Ovary (tissue), 3 donors: Measurements from ENCODE around the gene SLC12A5.

Experiments used
- CTCF ChIP-seq, 3 donors: fragments of 450-650 bp in 2 of 3; fragments of 200-600 bp in 1 of 3; IDR thresholded peaks; one replicate each; pipeline versions ENCODE4 v1.5.1 to v1.8.0; 2016 to 2022; ENCODE audit warnings: antibody characterized with exemption in 3 of 3, mild to moderate bottlenecking in 1 of 3
- EP300 ChIP-seq: sonication (generic); formaldehyde crosslinking; IDR thresholded peaks from one replicate; pipeline ENCODE4 v1.6.1; 2017; ENCODE audit warnings: antibody characterized with exemption
- POLR2A ChIP-seq: fragments of 450-650 bp; IDR thresholded peaks from one replicate; pipeline ENCODE4 v1.6.1; 2017; ENCODE audit warnings: antibody characterized with exemption, mild to moderate bottlenecking, moderate library complexity
- donor health status: DM: no; HTN: no; CAD: no.

GRCh38 chr20:45997187-45997586, 31.8 kb upstream of the SLC12A5 start:
- TF ChIP-seq EP300 (no peak), POLR2A (no peak), CTCF (IDR thresholded peaks at IDR 0.05) (no peak)
